ENCODE results near the gene POU2F2. TPM values are rescaled to one million over a fixed set of nuclear protein-coding genes. Genes with fewer than 3 reads are reported as not detected.

POU2F2 gene
- total RNA-seq, 1 experiment from 2014 or later, result 0.89 TPM

DNA sequence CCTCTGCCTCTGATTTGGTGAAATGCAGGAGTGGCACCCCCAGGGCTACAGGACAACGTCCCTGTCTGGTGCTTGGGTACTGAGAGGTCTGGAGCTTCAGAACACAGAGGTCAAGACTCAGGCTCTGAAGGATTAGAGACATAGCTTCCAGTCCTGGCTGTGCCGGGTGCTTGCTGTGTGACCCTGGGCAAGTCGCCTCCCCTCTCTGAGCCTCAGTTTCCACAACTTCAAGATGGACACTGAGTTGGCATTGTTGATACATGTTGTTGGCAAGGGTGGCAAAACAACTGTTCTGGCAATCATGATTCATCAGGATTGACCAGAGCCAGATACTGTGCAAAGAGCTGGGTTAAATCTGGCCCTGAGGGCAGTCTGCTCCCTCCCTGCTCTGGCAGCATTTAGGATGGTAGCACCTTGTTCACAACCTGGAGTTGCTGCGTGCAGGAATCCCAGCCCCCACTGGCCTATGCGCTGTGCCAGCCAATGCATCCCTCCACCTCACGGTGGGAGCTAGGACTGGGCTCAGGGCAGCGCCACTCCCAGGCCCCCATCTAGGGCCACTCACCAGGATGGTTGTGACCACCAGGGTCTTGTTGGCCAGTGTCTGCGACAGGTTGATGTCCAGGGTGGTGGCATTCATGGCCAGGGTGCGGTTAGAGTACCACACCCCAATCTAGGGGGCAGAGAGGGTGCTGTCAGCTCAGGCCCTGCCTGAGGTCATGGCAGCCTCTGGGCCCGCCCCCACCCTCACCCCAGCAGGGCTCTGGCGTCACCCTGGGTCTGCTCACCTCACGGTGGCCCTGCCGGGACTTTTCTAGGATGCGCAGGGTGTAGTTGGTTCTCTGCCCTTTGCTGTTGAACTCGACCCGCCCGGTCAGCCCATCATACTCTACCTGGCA is 79.0 kb downstream of the POU2F2 start:
- no peak overlapping the region for H3K4me2 ChIP-seq (ENCODE audit: low read length)
- ChIA-PET RAD21 (ENCODE audit: low non-redundant PET in 1 of 2, low total read pairs in 2 of 2, uncharacterized antibody in 2 of 2, unreplicated experiment in 2 of 2) (no interaction called here), CTCF (no interaction called here), POLR2A (no interaction called here)
- H3K36me3 ChIP-seq (ENCODE audit: control insufficient read depth in 1 of 2, insufficient read depth in 2 of 2, low read length in 2 of 2), result no peaks in the 10 kb centered on the region
- peaks cover 5 to 19% of the 10 kb centered on the region in 2 experiments; a peak in 2 of 4 replicates for H3K4me1 ChIP-seq (ENCODE audit: control insufficient read depth in 1 of 2, insufficient read depth in 2 of 2, low read length in 2 of 2)
- no peaks in the 10 kb centered on the region for H3K9me2 ChIP-seq (ENCODE audit: insufficient read depth)
- no peaks in the 10 kb centered on the region for H4K20me1 ChIP-seq (ENCODE audit: insufficient read depth)
- no TSS peak for BruUV-seq (replicated peaks)
- DNase-seq (ENCODE audit: low read depth, low spot score) (no peak), ATAC-seq (no peak)
- TF ChIP-seq ELF1 (IDR thresholded peaks at IDR 0.05; ENCODE audit: borderline replicate concordance, low read depth) (no peak), CBX3 (IDR thresholded peaks at IDR 0.05; ENCODE audit: low read depth) (no peak), SP1 (IDR thresholded peaks at IDR 0.05; ENCODE audit: low read depth) (no peak), EZH2phosphoT487 (IDR thresholded peaks at IDR 0.05; ENCODE audit: borderline replicate concordance) (no peak), SIN3A (IDR thresholded peaks at IDR 0.05; ENCODE audit: low read depth) (no peak), RAD21 (IDR thresholded peaks at IDR 0.05; ENCODE audit: low read depth) (no peak), SRF (IDR thresholded peaks at IDR 0.05; ENCODE audit: low read depth) (no peak), JUND (IDR thresholded peaks at IDR 0.05) (no peak), FOSL1 (IDR thresholded peaks at IDR 0.05; ENCODE audit: low read depth) (no peak), POLR2AphosphoS5 (IDR thresholded peaks at IDR 0.05; ENCODE audit: low read depth, low read length) (no peak)
- TF ChIP-seq, protein P1, sequence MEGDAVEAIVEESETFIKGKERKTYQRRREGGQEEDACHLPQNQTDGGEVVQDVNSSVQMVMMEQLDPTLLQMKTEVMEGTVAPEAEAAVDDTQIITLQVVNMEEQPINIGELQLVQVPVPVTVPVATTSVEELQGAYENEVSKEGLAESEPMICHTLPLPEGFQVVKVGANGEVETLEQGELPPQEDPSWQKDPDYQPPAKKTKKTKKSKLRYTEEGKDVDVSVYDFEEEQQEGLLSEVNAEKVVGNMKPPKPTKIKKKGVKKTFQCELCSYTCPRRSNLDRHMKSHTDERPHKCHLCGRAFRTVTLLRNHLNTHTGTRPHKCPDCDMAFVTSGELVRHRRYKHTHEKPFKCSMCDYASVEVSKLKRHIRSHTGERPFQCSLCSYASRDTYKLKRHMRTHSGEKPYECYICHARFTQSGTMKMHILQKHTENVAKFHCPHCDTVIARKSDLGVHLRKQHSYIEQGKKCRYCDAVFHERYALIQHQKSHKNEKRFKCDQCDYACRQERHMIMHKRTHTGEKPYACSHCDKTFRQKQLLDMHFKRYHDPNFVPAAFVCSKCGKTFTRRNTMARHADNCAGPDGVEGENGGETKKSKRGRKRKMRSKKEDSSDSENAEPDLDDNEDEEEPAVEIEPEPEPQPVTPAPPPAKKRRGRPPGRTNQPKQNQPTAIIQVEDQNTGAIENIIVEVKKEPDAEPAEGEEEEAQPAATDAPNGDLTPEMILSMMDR (IDR thresholded peaks at IDR 0.05 in 2 of 3, conservative IDR thresholded peaks at IDR 0.05 in 1 of 3; ENCODE audit: borderline replicate concordance in 1 of 3, insufficient read depth in 1 of 3, low read depth in 2 of 3, low read length in 2 of 3), result no peak
- TF ChIP-seq, protein P2, sequence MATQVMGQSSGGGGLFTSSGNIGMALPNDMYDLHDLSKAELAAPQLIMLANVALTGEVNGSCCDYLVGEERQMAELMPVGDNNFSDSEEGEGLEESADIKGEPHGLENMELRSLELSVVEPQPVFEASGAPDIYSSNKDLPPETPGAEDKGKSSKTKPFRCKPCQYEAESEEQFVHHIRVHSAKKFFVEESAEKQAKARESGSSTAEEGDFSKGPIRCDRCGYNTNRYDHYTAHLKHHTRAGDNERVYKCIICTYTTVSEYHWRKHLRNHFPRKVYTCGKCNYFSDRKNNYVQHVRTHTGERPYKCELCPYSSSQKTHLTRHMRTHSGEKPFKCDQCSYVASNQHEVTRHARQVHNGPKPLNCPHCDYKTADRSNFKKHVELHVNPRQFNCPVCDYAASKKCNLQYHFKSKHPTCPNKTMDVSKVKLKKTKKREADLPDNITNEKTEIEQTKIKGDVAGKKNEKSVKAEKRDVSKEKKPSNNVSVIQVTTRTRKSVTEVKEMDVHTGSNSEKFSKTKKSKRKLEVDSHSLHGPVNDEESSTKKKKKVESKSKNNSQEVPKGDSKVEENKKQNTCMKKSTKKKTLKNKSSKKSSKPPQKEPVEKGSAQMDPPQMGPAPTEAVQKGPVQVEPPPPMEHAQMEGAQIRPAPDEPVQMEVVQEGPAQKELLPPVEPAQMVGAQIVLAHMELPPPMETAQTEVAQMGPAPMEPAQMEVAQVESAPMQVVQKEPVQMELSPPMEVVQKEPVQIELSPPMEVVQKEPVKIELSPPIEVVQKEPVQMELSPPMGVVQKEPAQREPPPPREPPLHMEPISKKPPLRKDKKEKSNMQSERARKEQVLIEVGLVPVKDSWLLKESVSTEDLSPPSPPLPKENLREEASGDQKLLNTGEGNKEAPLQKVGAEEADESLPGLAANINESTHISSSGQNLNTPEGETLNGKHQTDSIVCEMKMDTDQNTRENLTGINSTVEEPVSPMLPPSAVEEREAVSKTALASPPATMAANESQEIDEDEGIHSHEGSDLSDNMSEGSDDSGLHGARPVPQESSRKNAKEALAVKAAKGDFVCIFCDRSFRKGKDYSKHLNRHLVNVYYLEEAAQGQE (IDR thresholded peaks at IDR 0.05; ENCODE audit: low read depth), result no peak
- TF ChIP-seq, protein P3, sequence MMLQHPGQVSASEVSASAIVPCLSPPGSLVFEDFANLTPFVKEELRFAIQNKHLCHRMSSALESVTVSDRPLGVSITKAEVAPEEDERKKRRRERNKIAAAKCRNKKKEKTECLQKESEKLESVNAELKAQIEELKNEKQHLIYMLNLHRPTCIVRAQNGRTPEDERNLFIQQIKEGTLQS (IDR thresholded peaks at IDR 0.05), result no peak
- intact Hi-C loops (cut with micrococcal nuclease), result no loop called here
- H2AFZ ChIP-seq (ENCODE audit: low read depth, low read length, poor library complexity, severe bottlenecking), result no peak overlapping the region
- no peaks in the 10 kb centered on the region for H3K9me3 ChIP-seq (ENCODE audit: control insufficient read depth in 1 of 2, insufficient read depth in 1 of 2, low read depth in 1 of 2, low read length in 2 of 2)
- H3K4me3 ChIP-seq (replicated peaks in 1 of 2; ENCODE audit: low read depth in 1 of 2, low read length in 2 of 2), result no peak overlapping the region
- H3K27me3 ChIP-seq (ENCODE audit: insufficient read depth, low read length), result no peaks in the 10 kb centered on the region
- H3K9ac ChIP-seq (ENCODE audit: low read length), result no peak overlapping the region
- no peaks in the 10 kb centered on the region for H3K79me2 ChIP-seq (ENCODE audit: insufficient read depth, low read length)
- H3K27ac ChIP-seq (ENCODE audit: low read depth, low read length), result no peak overlapping the region
